GM19351 (cell line): ENCODE data around the gene C10orf90.

Experiments used
- ATAC-seq: cut with Tn5 transposase; IDR thresholded peaks from one replicate; pipeline ENCODE4 v1.9.1; 2021; ENCODE audit warnings: mild to moderate bottlenecking, moderate library complexity; ENCODE audit not compliant: unreplicated experiment

Gene C10orf90

DNA sequence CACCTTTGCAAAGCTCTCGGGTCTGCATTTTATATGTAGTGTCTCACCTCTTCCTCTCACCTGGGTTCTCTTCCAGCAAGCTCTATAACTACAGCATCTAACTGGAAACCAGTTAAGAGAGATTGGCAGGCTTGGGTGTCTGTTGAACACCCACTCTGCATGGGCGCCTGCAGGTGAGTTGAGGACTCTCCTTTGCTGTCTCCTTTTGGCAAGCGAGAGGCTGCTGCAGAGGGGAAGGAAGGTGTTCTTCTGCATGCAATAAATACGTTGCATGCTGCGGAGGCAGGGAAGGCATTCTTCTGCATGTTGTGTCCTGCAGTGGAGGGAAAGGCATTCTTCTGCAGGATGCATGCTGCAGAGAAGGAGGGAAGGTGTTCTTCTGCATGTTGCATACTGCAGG, 200.8 kb downstream of the C10orf90 start:
- no peak for ATAC-seq

DNA sequence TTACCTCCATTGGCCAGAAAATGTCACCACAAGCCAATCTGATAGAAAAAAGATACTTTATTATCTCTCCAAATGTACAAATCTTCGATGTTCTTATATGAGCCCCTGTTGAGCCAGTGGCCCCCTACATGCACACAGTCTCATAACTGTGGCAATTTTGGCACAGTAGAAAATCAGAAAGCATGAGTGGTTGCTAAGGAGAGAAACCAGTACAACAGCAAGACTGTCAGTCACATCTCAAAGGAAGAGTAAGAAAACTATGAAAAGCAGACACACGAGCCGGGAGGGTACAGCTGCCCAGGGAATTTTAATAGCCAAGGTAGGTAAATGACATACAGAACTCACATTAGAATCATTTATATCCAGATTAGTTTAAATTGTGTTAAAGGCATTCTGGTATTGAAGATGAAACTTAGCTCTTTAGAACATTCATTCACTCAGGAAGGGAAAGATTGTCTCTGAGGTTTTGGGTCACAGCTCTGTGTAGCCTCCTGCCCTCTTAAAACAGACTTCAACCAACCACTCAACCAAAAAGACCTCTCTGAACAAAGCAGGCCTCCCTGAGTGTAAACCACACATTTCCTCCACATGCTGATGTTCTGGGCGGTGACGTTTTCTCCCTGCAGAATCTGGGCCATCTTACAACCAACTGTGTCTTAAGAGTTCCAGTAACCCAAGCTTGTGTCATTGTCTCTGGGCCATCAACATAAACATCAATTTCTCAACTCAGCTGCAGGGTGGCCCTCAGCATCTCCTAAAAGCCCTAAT, 201.4 kb downstream of the C10orf90 start:
- ATAC-seq, result no peak

DNA sequence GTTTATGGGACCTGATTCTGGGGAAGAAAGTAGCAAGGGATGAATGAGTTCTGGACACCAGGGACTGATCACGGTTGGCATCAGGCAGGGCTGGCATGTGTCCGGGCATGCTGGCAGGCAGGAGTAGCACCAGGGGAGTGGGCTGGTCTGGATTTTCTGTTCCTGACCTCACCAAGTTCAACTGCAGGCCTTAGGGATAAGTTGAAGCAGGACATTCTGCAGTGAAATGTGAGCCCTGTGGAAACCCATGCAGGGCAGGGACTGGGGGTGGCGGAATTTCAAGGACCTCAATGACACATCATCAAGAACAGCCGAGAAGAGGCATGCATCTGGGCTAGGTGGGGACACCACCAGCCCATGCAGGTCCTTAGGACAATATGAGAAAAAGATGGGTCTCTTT, 202.0 kb downstream of the C10orf90 start:
- ATAC-seq, result no peak

DNA sequence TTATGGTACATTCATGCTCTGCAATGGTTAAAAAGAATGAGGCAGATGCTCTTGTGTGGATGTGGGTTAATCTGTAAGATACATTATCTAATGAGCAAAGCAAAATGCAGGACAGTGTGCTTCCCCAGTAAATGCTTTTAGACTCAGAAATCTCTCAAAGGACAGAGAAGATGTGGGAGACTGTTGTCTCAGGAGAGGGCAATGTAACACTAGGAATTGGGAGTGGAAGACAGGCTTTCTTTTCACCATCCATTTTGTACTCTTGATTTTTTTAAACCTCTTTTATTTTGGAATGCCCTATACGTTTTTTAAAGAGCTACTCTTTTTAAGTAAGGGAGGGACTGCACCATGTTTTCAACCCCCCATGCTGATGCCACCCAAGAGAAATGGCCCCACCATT, 204.7 kb downstream of the C10orf90 start:
- ATAC-seq, result no peak

- no peak for ATAC-seq
These were observed 207.2 kb downstream of the C10orf90 start for GRCh38 chr10:126463286-126463685.

DNA sequence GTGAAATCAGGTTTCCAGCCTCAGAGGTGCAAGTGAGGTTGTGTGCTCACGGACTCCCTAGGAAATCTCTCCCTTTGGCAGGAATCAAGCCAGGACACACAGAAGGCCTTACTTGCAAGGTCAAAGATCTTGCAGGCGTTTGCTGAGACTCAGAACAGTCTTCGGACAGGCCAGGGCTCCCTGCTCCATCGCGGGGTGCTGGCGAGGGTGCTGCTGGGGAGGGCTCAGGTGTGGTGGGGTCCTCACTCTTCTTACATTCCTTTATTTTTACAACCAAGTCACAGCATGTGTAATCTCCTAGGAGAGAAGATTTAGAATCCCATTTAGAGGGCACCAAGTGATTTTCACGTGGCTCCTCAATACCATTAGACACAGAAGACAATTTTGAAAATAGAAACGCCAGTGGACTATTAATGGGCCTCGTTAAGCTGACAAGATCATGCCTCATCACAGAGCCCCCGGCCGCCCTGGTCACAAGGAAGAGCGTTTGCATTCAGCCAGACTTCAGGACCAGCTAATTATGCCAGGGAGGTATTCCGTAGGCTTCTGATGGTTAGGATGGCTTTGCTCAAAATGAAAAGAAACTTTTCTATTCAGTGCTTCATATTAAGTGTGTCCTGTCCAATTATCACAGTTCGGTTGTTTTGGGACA, 209.1 kb downstream of the C10orf90 start:
- ATAC-seq, result no peak

DNA sequence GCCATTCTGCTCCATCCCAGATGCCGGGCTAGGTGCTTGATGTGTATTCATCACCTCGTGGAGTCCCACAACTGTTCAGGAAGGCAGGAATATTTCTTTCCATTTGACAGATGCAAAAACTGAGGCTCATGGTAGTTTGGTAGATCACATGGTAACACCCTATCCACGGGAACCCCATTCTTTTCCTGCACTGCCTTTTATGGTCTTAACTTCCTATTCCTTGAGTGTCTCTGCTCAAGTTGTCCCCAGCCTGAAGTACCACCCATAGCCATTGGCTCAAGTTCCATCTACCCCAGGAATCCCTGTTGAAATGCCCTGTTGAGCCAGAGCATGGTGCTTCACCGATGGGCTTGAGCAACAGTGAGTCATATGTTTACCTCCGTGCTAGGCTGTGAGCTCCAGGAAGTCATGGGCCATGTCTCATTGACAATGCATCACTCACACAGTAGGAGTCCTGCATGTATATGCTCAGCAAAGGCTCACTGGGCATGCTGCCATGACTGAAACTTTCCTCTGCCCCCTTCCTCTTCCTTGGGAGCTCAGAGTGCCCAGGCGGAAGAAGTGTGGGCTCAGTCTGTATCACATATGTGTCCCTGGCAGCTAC, 210.5 kb downstream of the C10orf90 start:
- no peak for ATAC-seq

DNA sequence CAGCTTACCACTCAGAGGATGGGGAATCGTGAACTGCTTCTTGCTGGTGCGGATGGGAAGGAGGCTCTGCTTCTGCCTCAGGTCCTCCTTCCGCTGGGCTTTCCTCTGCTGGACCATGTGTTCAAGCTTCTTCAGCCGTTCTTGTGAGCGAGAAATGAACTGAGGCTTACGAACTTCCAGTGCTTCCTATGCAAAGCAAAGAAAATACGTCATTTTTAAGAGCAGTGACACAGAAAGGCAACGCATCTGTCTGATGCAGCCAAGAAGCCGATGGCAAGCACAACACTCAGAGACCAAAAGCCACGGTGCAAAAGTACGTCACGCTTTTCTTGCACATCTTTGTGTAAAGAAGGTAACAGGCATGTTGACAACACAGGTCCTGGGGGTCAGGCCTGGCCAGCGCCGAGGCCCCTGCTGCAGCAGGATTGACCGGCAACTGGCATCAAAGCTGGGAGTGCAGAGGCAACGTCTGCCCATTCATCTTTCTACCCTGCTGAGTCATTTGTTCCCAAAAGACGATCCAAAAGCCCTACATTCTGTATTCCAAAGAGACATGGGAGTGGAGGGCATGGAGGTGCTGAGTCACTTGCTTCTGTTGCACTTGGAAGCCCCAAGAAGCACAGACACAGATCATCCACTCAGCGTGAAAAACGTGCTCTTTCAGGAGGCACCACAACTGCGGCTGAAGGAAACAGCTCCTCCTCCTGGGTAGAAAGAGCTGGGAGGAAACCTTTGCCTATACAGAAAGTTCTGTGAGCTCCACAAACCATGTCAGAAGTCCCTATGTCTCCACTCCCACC, 211.3 kb downstream of the C10orf90 start:
- ATAC-seq, result no peak

DNA sequence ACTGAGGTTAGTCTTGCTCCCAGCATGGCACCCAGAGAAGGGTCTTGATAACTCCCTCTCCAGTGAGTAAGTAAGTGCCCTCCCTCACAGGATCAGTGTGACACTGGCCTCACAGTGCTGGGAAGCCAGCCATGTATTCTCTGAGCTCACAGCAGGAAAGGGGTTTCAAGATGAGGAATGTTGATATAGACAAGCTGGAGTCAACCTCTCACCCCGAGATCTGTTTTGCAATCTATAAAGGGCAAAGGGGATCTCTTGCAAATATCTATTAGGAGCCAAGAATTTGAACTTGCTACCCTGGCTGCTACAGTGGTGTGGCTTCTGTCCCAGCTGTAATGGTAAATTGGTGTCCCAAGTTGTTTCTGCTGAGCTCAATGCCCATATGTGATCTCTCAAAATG, 212.0 kb downstream of the C10orf90 start:
- no peak for ATAC-seq

DNA sequence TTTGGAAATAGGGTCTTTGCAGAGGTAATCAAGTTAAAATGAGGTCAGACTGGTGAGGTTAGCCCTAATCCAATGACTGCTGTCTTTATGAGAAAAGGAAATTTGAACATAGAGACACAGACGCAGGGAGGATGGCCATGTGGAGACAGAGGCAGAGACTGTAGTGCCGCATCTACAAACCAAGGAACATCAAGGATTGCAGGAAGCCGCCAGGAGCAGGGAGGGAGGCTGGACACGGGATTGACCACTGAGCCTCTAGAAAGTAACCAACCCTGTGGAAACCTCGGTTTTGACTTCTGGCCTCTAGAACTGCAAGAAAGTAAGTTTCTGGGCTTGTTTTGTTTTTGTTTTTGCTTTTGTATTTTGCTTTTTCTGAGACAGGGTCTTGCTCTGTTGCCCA, 213.9 kb downstream of the C10orf90 start:
- no peak for ATAC-seq

GRCh38 chr10:126455766-126456405, 214.6 kb downstream of the C10orf90 start:
- no peak for ATAC-seq

GRCh38 chr10:126455036-126455765, 215.3 kb downstream of the C10orf90 start:
- no peak for ATAC-seq

GRCh38 chr10:126454045-126454751, 216.3 kb downstream of the C10orf90 start:
- no peak for ATAC-seq

- no peak for ATAC-seq
These were observed 218.2 kb downstream of the C10orf90 start for GRCh38 chr10:126452245-126452644.

DNA sequence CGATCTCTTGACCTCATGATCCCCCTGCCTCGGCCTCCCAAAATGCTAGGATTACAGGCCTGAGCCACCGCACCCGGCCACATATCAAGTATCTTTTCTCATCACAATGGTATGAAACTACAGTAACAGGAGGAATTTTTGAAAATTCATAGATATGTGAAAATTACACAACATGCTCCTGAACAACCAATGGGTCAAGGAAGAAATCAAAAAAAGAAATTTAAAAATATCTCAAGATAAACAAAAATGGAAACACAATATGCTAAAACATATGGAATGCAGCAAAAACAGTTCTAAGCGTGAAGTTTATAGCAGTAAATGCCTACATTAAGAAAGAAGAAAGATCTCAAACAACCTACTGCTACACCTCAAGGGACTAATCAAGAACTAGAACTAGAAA, 222.4 kb downstream of the C10orf90 start:
- ATAC-seq, result no peak

GRCh38 chr10:126439942-126440341, 230.6 kb downstream of the C10orf90 start:
- no peak for ATAC-seq

GRCh38 chr10:126438407-126438783, 232.1 kb downstream of the C10orf90 start:
- no peak for ATAC-seq

DNA sequence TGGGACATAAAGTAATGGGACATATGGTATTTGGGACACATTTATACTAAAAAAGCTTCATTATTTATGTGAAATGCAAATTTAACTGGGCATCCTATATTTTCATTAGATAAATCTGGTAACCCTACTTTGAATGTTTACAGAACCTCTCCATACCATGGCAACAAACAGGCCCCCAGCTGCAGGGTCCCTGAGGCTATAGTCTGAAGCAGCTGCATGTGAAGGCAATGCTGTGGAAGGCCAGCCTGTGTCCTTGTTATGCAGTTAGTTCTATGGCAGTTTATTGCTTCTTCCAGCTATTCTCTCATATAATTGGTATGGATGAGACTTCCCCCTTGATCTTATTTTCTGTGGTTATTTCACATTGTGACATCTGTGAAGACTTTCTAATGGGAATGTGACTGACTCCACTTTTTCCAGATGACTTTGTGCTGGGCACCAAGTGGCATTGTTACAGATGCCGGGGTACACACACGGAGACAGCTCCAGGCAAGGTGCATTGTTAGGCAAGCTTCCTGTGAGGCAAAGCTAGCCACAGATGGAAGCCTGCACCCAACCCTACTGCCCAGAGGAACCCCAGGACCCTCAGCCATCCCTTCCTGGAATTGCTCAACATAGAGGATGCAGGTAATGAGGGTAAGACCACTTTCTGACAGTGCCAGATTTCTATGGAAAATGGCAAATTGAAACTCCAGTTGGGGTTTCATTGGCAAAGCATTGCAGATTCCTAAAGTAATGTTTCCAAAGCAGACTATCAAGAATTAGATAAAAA, 232.7 kb downstream of the C10orf90 start:
- ATAC-seq, result no peak

- no peak for ATAC-seq
These were observed 236.3 kb downstream of the C10orf90 start for GRCh38 chr10:126434235-126434634.
